HepG2 (cell line): Measurements from ENCODE around the gene AUTS2.

Source experiments
- CTCF ChIP-seq: sonication (generic); formaldehyde crosslinking; IDR thresholded peaks from 2 replicates; pipeline ENCODE4 v1.5.0; 2020; ENCODE audit warnings: mild to moderate bottlenecking, missing genetic modification reagents, moderate library complexity
- NFIC ChIP-seq: IDR thresholded peaks from 2 replicates; pipeline ENCODE4 v1.6.1; 2012; ENCODE audit warnings: mild to moderate bottlenecking, low read length, inconsistent platforms
- SP1 ChIP-seq, 2 experiments: fragments of 450-650 bp in 1 of 2; sonication (generic) in 1 of 2; formaldehyde crosslinking in 1 of 2; IDR thresholded peaks; 2 replicates each; pipeline versions ENCODE4 v1.4.0 to v1.6.1; 2016 to 2020; ENCODE audit warnings: missing genetic modification reagents in 1 of 2
- TOE1 ChIP-seq: sonication (generic); formaldehyde crosslinking; IDR thresholded peaks from 2 replicates; pipeline ENCODE4 v1.4.0; 2020; ENCODE audit warnings: mild to moderate bottlenecking, missing genetic modification reagents
- ZMYM4 ChIP-seq: sonication (generic); formaldehyde crosslinking; IDR thresholded peaks from 2 replicates; pipeline ENCODE4 v1.8.1; 2023; ENCODE audit warnings: mild to moderate bottlenecking, missing genetic modification reagents

- TF ChIP-seq NFIC (no peak), CTCF (CRISPR knock-in tag) (no peak), SP1 (IDR thresholded peaks at IDR 0.05) (no peak), SP1 (CRISPR knock-in tag; IDR thresholded peaks at IDR 0.05) (no peak), ZMYM4 (CRISPR knock-in tag) (no peak), TOE1 (CRISPR knock-in tag) (no peak)
These were observed 229.3 kb downstream of the AUTS2 start for GRCh38 chr7:69827558-69827957.
